ENCODE measurements around the gene HIC2. TPM values are rescaled to one million over a fixed set of nuclear protein-coding genes. Genes with fewer than 3 reads are reported as not detected.

HIC2 gene
- total RNA-seq, 1 donor from 2014 or later = 60.7 TPM

DNA sequence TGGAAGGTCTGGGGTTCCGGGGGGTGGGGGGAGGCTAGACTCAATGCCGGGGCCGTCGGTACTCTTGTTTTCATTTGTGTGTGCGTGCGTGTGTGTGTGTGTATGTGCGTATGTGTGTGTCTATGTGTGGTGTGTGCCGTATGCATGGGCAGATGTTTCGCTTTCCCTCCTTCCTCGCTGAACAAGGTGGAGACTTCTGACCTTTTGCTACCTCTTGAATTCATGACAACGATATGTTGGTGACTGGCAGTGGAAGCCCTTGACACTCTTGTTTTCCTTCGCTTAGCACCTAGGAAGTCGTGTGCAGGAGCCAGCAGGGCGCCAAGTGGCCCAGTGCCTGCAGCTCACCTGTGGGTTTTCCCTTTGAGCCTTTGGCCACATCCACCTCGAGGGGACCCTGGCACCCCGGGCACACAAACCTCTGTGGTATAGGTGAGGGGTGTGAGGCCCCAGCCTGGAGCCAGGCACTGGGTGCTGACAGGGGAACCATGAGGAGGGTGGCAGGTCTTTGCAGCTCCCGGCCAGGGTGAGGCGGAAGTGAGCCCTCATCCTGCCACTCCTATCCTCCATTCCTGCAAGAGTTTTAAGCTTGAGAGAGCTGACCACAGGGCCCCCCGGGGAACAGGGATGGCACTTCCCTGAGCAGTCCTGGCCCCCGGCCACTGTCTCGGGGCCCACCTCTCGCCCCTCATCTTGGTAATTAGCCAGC is 30.7 kb downstream of the HIC2 start:
- peaks cover 10% of the 10 kb centered on the region for H3K9me3 Mint-ChIP-seq (ENCODE audit: unreplicated experiment)
- H3K27me3 Mint-ChIP-seq (ENCODE audit: unreplicated experiment) = peaks cover 13% of the 10 kb centered on the region
- peaks cover 35% of the 10 kb centered on the region for H3K4me1 Mint-ChIP-seq (ENCODE audit: low read depth, unreplicated experiment)
- no peaks in the 10 kb centered on the region for H3K36me3 Mint-ChIP-seq (ENCODE audit: unreplicated experiment)
- DNase-seq = peak; percentile 23
- TF ChIP-seq, protein P1, sequence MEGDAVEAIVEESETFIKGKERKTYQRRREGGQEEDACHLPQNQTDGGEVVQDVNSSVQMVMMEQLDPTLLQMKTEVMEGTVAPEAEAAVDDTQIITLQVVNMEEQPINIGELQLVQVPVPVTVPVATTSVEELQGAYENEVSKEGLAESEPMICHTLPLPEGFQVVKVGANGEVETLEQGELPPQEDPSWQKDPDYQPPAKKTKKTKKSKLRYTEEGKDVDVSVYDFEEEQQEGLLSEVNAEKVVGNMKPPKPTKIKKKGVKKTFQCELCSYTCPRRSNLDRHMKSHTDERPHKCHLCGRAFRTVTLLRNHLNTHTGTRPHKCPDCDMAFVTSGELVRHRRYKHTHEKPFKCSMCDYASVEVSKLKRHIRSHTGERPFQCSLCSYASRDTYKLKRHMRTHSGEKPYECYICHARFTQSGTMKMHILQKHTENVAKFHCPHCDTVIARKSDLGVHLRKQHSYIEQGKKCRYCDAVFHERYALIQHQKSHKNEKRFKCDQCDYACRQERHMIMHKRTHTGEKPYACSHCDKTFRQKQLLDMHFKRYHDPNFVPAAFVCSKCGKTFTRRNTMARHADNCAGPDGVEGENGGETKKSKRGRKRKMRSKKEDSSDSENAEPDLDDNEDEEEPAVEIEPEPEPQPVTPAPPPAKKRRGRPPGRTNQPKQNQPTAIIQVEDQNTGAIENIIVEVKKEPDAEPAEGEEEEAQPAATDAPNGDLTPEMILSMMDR (IDR thresholded peaks at IDR 0.05; ENCODE audit: partially characterized antibody, unreplicated experiment) = no peak
- H3K4me3 Mint-ChIP-seq (ENCODE audit: unreplicated experiment) = peak overlapping the region; percentile 16
- H3K27ac Mint-ChIP-seq (ENCODE audit: unreplicated experiment) = peak overlapping the region; percentile 53

DNA sequence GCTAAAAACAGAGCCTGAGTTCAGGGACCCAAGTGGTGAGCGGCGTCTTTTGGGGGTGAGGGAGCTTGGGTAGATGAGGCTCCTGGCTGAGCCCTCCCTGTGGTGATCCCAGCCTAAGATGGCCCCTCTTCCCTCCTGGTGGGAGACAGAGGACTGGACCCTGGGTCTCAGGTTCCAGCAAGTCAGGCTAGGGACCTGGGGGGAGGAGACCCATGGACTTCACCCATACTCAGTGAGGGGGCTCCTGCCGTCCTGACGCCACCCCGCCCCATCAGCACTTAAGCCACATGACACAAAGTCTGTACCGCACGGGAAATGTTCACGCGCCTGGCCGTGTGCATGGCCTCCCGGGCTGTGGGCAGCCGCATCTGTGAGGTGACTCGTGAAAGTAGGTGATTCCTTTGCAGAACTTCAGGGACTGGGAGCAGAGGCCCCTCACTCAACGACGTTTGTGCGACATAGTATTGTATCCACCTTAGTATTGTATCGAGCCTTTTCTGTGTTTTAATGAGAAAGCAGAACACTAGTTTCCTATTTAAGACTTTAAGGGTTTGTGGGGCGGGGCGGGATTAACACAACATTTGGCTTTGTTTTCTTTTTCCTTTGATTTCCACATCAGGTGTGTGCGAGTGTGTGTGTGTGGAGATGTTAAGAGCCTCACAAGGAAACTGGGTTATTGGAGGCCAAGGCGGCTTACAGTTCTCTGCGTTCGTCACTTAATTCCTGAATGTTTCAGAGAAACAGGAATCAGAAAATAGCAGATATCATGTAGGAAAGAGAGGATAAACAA is 31.7 kb downstream of the HIC2 start:
- no peaks in the 10 kb centered on the region for H3K36me3 Mint-ChIP-seq (ENCODE audit: unreplicated experiment)
- TF ChIP-seq, protein P1 (IDR thresholded peaks at IDR 0.05; ENCODE audit: partially characterized antibody, unreplicated experiment) = no peak
- peak overlapping the region; percentile 53 for H3K27ac Mint-ChIP-seq (ENCODE audit: unreplicated experiment)
- peaks cover 7% of the 10 kb centered on the region for H3K9me3 Mint-ChIP-seq (ENCODE audit: unreplicated experiment)
- H3K27me3 Mint-ChIP-seq (ENCODE audit: unreplicated experiment) = peaks cover 11% of the 10 kb centered on the region
- H3K4me1 Mint-ChIP-seq (ENCODE audit: low read depth, unreplicated experiment) = peaks cover 28% of the 10 kb centered on the region
- DNase-seq = peak; percentile 8
- H3K4me3 Mint-ChIP-seq (ENCODE audit: unreplicated experiment) = peak overlapping the region; percentile 21

DNA sequence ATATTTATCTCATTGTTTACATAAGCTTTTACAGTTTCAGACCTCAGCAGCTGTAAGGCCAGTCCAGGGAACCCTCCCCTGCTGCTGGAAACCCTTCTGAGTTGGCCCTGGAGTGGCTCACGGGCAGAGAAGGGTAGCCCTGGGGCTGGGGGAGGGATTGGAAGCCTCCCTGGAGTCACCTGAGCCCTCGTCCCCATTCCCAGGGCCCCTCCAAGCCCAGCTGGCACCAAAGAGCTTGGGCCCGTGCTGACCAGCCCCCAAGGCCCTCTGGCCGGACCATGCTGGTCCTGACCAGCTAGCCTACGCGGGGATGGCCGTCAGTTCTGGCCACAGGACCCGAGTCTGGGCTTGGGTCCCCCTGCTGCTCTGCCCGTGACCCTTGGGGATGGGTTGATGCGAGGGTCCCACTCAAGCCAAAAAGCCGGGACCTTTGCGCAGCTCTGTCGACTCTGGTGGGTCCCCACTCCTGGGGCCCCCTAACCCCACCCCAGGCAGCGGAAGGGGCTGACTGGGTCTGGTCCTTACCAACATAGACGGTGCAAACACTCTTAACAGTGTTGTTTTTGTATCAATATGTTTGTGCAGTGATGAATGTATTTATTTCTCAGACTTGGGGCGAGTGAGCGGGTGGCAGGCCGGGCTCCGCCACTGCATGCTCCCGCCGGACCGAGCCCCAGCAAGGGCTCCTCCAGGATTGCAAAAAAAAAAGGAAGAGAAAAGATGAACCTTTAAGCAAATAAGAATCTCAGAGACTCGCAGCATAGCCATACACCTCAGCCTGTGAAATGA is 32.6 kb downstream of the HIC2 start:
- DNase-seq = peak; percentile 15
- no peak overlapping the region for H3K4me3 Mint-ChIP-seq (ENCODE audit: unreplicated experiment)
- no peak overlapping the region for H3K27ac Mint-ChIP-seq (ENCODE audit: unreplicated experiment)
- TF ChIP-seq, protein P1 (IDR thresholded peaks at IDR 0.05; ENCODE audit: partially characterized antibody, unreplicated experiment) = no peak
- peaks cover 24% of the 10 kb centered on the region for H3K4me1 Mint-ChIP-seq (ENCODE audit: low read depth, unreplicated experiment)
- H3K9me3 Mint-ChIP-seq (ENCODE audit: unreplicated experiment) = peaks cover 5% of the 10 kb centered on the region
- peaks cover 10% of the 10 kb centered on the region for H3K27me3 Mint-ChIP-seq (ENCODE audit: unreplicated experiment)
- H3K36me3 Mint-ChIP-seq (ENCODE audit: unreplicated experiment) = no peaks in the 10 kb centered on the region

DNA sequence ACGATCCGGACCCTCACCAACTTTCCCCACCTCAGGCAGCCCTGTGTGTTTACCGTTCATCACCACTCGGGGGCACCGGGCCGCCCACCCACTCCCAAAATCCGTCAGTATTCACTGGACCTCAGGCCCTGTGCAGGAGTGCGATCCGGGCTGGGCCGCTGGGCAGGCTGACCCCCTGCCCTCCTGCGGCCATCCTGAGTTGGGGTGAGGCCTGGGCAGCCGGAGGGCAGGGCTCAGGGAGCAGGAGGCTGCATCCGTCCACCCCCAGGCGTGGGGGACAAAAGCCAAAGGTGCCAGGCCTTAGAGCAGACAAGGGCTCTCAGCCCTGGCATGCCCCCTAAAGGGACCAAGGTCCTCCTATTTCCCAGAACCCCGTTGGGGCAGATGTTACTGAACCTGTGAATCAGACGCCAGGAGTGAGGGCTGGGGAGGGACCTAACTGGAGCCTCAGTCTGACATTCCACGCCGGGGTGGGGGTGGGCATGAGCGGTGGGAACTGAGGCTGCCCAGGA is 33.2 kb downstream of the HIC2 start:
- no peaks in the 10 kb centered on the region for H3K36me3 Mint-ChIP-seq (ENCODE audit: unreplicated experiment)
- H3K27me3 Mint-ChIP-seq (ENCODE audit: unreplicated experiment) = peaks cover 10% of the 10 kb centered on the region
- peaks cover 5% of the 10 kb centered on the region for H3K9me3 Mint-ChIP-seq (ENCODE audit: unreplicated experiment)
- no peak overlapping the region for H3K4me3 Mint-ChIP-seq (ENCODE audit: unreplicated experiment)
- peak; percentile 41 for DNase-seq
- no peak overlapping the region for H3K27ac Mint-ChIP-seq (ENCODE audit: unreplicated experiment)
- TF ChIP-seq, protein P1 (IDR thresholded peaks at IDR 0.05; ENCODE audit: partially characterized antibody, unreplicated experiment) = peak; percentile 36
- H3K4me1 Mint-ChIP-seq (ENCODE audit: low read depth, unreplicated experiment) = peaks cover 21% of the 10 kb centered on the region

Measured in glutamatergic neuron (in vitro differentiated cells).